Loucy (cell line): Measurements from ENCODE around the gene MGAT1.

Source experiments
- EZH2phosphoT487 ChIP-seq: fragments of 200-600 bp; IDR thresholded peaks from 2 replicates; pipeline ENCODE4 v1.6.1; 2018; ENCODE audit warnings: antibody characterized with exemption, mild to moderate bottlenecking, moderate library complexity, borderline replicate concordance
- TF ChIP-seq, protein P1 (sequence below): fragments of 200-600 bp; sonication (generic); conservative IDR thresholded peaks from 2 replicates; pipeline ENCODE4 v1.5.1; 2014; ENCODE audit warnings: mild to moderate bottlenecking, antibody characterized with exemption, low read length

DNA sequence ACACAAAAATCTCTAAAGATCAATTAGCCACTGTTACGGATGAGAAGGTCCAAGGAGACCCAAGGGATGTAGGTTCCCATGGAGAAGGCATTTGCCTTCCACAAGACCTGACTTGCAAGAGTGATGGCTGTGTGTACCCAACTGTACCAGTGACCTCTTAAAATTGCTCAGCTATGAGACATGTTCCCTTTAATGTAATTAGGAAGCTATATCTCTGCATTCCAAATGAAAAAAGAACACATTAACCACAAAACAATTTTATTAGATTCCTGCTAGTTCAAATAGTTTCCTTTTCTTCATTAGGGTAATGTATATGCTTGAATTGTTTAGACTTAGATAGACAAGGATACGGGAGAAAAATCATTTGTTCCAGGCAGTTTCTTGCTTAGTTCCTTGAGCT is 66.1 kb downstream of the MGAT1 start:
- TF ChIP-seq, protein P1, sequence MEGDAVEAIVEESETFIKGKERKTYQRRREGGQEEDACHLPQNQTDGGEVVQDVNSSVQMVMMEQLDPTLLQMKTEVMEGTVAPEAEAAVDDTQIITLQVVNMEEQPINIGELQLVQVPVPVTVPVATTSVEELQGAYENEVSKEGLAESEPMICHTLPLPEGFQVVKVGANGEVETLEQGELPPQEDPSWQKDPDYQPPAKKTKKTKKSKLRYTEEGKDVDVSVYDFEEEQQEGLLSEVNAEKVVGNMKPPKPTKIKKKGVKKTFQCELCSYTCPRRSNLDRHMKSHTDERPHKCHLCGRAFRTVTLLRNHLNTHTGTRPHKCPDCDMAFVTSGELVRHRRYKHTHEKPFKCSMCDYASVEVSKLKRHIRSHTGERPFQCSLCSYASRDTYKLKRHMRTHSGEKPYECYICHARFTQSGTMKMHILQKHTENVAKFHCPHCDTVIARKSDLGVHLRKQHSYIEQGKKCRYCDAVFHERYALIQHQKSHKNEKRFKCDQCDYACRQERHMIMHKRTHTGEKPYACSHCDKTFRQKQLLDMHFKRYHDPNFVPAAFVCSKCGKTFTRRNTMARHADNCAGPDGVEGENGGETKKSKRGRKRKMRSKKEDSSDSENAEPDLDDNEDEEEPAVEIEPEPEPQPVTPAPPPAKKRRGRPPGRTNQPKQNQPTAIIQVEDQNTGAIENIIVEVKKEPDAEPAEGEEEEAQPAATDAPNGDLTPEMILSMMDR, result no peak
- TF ChIP-seq EZH2phosphoT487, result no peak
